HG03442 (cell line): ENCODE measurements around the gene CHST13.
"Not testable (repeated sequence)": the region's sequence is repeated elsewhere in the genome, so short reads cannot be mapped to it uniquely, and the experiment has no call there.

Experiments
- ATAC-seq: cut with Tn5 transposase; IDR thresholded peaks from one replicate; pipeline ENCODE4 v1.9.1; 2021; ENCODE audit warnings: mild to moderate bottlenecking, moderate library complexity; ENCODE audit not compliant: unreplicated experiment

CHST13 gene

GRCh38 chr3:126524429-126524988 is 554 bp downstream of the CHST13 start:
- no peak for ATAC-seq

- ATAC-seq, result no peak
Observed at GRCh38 chr3:126525091-126525852, 1.3 kb downstream of the CHST13 start.

GRCh38 chr3:126525853-126526667 is 2.1 kb downstream of the CHST13 start:
- ATAC-seq, result no peak

- ATAC-seq, result no peak
Observed at GRCh38 chr3:126526668-126527005, 2.7 kb downstream of the CHST13 start.

- no peak for ATAC-seq
Observed at GRCh38 chr3:126527006-126527405, 3.1 kb downstream of the CHST13 start.

- ATAC-seq, result no peak
Observed at GRCh38 chr3:126527455-126528211, 3.7 kb downstream of the CHST13 start.

- no peak for ATAC-seq
Observed at GRCh38 chr3:126528419-126528799, 4.5 kb downstream of the CHST13 start.

- ATAC-seq, result no peak
Observed at GRCh38 chr3:126528800-126529541, 5.0 kb downstream of the CHST13 start.

GRCh38 chr3:126529585-126530170 is 5.7 kb downstream of the CHST13 start:
- no peak for ATAC-seq

GRCh38 chr3:126530171-126531050 is 6.5 kb downstream of the CHST13 start:
- ATAC-seq, result no peak

- ATAC-seq, result no peak
Observed at GRCh38 chr3:126531051-126531330, 7.0 kb downstream of the CHST13 start.

- no peak for ATAC-seq
Observed at GRCh38 chr3:126533506-126533905, 9.6 kb downstream of the CHST13 start.

GRCh38 chr3:126534716-126535115 is 10.8 kb downstream of the CHST13 start:
- not testable (repeated sequence) for ATAC-seq

- no peak for ATAC-seq
Observed at GRCh38 chr3:126535636-126536035, 11.7 kb downstream of the CHST13 start.

GRCh38 chr3:126536126-126536525 is 12.2 kb downstream of the CHST13 start:
- no peak for ATAC-seq

GRCh38 chr3:126537116-126537729 is 13.3 kb downstream of the CHST13 start:
- ATAC-seq, result no peak

GRCh38 chr3:126537730-126538281 is 13.9 kb downstream of the CHST13 start:
- ATAC-seq, result no peak

GRCh38 chr3:126538316-126538715 is 14.4 kb downstream of the CHST13 start:
- ATAC-seq, result no peak

GRCh38 chr3:126538966-126539365 is 15.0 kb downstream of the CHST13 start:
- ATAC-seq, result no peak
